D721Med (cell line): ENCODE results near the gene BHLHE23.

Experiments
- DNase-seq: peaks from one replicate; pipeline ENCODE4 v3.0.0; 2011; ENCODE audit warnings: low spot score; ENCODE audit not compliant: insufficient read length
- FAIRE-seq: peaks from 2 replicates; lab custom pipeline; 2011; peaks lifted over from hg19 to GRCh38; lab: Jason Lieb, UNC
- CTCF ChIP-seq: IDR thresholded peaks from 2 replicates; pipeline ENCODE4 v1.5.1; 2012; ENCODE audit warnings: mild to moderate bottlenecking, control low read depth; ENCODE audit not compliant: insufficient read depth; ENCODE audit errors: missing control alignments

BHLHE23 gene

GRCh38 chr20:62969939-62970306 is 36.8 kb downstream of the BHLHE23 start:
- TF ChIP-seq CTCF = no peak
- no peak for DNase-seq
- FAIRE-seq = no peak

- TF ChIP-seq CTCF = no peak
- DNase-seq (no peak), FAIRE-seq (no peak)
Observed at GRCh38 chr20:62969179-62969760, 37.5 kb downstream of the BHLHE23 start.

GRCh38 chr20:62968378-62969178 is 38.2 kb downstream of the BHLHE23 start:
- TF ChIP-seq CTCF = no peak
- no peak for DNase-seq
- FAIRE-seq = no peak

GRCh38 chr20:62967628-62968351 is 39.0 kb downstream of the BHLHE23 start:
- TF ChIP-seq CTCF = no peak
- DNase-seq (no peak), FAIRE-seq (no peak)

GRCh38 chr20:62967149-62967501 is 39.6 kb downstream of the BHLHE23 start:
- TF ChIP-seq CTCF = no peak
- DNase-seq = no peak
- no peak for FAIRE-seq

- no peak for TF ChIP-seq CTCF
- DNase-seq (no peak), FAIRE-seq (no peak)
Observed at GRCh38 chr20:62966212-62967148, 40.3 kb downstream of the BHLHE23 start.
